HG02623 (cell line): ENCODE measurements around the gene TMEM11.

ENCODE experiments used
- ATAC-seq: cut with Tn5 transposase; IDR thresholded peaks from one replicate; pipeline ENCODE4 v1.9.1; 2021; ENCODE audit warnings: moderate library complexity; ENCODE audit not compliant: unreplicated experiment

TMEM11 gene

DNA sequence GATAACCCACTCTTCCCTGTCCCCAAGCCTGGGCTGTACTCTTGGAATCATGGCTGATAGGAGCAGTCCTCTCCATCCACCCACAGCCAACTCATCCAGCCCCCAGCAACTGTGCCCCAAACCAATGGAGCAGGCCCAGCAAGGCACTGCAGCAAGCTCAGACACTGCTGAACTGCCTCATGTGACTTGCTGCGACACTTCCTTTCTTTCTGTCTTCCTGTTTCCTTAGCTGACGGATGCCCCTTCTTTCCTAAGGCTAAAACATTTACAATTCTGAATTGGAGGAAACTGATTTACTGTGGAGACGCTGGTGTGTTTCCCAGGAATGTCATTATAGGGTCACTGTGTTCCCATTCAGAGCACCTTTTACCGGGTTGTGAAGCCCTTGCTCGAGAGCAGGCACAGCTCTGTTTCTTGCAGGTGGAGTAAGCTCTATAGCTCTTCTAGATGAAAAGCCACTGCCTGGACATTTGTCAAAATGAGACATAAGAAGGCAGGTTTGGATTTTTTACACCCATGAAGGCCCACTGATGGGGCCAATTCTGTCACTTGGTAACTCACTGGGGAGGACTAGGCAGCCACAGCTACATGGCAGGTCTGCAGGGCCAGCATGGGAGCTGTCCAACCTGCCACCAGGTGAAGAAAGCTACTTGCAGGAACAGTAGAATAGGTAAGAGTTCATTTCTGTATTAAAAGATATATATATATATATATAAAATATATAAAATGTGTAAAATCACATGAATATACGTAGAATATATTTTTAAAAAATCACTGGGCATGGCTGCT, 27.4 kb downstream of the TMEM11 start:
- no peak for ATAC-seq

DNA sequence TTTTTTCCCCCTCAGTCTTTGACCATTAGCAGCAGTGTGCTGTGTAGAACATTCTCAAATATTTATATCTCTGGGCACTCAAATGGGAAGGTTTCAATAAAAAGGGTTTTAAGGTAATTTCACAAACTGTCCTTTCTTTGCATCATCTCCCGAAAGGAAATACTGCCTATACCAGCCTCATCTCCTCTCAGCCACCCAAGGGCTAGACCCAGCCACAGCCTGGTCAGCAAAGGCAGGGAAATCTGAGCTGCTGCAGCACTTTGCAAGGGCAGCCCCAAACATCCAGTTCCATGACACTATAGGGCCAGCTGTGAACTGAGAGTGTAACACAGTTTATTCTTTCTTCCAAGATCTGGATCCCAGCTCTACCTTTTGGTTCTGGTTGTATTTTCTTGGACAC, 28.9 kb downstream of the TMEM11 start:
- no peak for ATAC-seq

DNA sequence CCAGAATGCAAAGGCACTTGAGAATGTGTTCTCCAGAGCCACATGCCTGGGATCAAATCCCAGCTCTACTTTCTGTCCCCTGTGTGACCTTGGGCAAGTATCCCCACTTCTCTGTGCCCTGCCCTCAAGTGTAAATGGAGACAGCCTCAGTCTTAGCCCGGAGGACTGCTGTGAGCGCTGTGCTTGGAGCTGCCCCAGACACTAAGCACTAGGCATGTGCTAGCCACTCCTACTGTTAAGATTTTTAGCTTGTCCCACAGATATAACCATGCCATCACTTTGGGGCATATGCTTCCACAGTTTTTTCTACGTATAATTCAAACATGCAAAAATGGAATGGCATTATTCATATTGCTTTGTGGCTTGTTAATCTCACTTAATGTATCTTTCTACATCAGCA, 29.4 kb downstream of the TMEM11 start:
- no peak for ATAC-seq

DNA sequence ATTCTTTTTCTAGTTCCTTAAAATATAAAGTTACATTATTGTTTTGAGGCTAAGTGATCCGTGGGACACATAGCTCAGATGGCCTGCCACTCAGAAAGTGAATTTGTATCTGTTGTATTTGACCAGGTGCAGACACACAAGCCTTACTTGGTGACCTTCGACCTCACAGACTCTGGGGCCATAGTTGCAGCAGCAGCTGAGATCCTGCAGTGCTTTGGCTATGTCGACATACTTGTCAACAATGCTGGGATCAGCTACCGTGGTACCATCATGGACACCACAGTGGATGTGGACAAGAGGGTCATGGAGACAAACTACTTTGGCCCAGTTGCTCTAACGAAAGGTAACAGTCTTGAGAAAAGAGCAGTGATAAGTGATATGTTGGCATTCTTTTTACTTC, 30.5 kb downstream of the TMEM11 start:
- ATAC-seq = no peak

DNA sequence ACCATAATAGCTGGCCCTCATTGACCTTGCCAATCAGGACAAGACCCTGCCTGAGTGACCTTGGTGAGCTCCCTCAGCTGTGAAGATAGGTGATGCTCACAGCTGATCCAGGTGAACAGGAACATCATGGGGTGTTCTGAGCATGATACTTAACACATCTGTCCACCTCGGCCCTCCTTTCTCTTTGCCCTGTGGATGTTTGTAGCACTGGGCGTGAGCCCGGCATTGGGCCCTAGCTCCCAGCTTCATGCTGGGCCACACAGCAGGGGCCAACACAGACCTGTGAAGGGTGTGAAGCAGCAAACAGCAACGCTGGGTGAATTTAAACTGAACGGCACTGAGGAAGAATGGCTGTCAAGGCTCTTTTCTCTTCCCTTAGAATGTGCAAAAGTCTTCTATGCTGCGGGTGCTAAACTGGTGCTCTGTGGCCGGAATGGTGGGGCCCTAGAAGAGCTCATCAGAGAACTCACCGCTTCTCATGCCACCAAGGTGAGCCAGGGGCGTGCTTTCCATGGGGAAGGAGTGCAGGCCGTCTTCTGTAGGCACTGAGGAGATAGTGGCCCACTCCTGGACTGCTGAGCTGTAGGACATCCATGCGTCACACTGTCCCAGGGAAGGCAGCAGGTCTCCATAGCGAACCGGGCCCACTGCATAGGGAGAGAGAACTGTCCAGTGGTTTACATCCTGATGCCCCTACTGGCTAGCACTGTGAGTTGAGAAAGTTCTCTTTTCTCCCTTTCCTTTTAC, 35.9 kb downstream of the TMEM11 start:
- ATAC-seq = no peak

DNA sequence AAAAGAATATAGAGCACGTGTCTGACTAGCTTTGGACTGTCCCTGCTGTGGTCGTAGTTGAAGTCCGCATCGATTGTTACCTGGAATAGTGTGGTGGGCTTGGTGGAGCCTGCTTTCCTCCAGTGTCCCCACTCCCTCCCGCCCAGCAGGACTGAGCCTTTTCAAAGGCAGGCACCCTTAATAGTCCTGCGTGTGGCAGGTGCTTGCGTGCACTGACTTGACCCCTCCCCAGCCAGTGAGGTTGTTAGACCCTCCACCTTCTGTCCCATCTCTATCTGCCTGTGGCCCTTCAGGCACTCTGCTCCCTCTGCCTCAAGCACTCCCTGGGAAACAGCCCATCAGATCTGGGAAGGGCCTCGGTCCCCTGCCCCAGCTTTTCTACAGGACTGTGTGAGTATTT, 36.6 kb downstream of the TMEM11 start:
- no peak for ATAC-seq

DNA sequence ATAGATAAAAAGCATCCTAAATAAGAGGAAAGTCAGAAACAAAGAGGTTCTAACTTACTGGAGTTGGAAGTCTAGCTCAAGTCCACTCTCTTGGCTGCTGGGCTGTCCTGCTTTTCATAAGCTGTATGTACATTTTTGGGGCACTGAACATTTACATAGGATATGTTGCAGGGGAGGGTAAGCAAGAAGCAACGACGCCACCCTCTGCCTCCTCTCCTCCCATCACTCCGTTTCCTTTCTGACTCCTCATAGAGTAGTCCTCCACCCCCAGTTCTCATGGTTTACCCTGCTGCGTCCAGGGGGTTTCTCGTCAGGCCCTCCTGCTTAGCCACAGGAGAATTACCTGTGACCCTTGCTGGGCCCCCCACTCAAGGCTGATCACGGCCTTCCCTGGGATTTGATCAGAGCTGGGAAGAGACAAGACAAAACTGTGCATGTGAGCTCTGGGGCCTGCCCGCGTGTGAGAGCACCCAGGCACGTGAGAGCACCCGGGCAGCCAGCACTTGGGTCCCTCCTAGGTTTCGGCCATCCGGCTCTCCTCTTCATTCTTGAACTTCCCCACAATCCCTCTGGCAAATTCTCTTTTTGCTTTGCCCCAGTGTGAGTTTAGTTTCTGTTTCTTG, 37.1 kb downstream of the TMEM11 start:
- no peak for ATAC-seq

DNA sequence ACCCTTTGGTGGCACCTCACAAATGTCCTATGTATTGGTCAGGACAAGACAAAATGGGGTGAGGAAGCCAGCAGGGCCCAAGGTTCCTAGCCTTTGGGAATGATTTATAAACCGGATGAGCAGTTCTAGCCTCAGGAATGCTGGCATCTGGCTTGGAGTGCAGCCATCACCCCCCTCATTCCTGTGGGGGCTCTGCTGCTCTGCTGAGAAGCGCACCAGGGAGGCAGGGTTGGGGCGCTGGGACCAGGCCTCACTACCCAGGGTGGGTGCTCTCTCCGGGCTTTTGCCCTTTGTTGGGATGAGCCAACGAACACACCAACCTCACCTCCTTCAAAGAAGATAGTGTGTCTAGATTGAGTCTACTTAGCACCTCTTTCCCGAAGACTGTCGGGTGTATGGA, 39.2 kb downstream of the TMEM11 start:
- ATAC-seq = no peak

DNA sequence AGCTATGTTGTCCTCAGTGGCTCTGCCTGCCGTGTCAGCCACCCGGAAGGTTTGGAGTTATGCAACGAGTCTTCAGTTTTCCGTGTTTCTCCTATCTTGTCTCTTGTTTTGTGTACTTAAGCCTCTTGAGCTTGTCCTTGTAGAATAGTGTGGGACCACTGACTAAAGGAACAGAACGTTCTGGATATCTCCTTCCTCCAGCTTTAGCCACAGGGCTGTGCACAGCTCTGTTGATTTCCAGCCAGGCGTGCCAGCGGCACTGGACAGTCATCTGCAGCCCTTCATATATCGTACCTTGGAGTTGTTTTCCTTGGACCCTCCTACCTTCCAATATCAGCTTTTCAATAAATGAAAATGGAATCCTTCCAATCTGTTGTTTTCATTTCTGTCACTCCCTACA, 39.8 kb downstream of the TMEM11 start:
- ATAC-seq = no peak

DNA sequence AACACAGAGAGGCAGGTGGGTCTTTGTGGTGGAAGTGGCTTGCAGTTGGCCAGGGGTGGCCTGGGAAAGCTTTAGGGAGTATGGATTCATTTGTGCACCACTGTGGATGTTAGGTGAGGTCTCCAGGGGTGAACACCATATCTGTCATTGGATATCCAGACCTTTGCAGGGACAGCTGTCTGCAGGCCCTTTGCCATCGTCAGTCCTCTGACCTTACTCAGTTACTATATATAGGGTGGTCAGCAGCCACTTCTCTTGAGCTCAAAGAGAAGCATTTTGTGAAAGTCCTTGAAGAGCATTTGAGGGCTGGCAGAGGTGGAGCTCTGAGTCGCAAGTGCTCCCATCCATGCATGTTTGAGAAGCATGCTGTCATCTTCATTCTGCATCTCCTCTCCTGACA, 40.4 kb downstream of the TMEM11 start:
- ATAC-seq = no peak

DNA sequence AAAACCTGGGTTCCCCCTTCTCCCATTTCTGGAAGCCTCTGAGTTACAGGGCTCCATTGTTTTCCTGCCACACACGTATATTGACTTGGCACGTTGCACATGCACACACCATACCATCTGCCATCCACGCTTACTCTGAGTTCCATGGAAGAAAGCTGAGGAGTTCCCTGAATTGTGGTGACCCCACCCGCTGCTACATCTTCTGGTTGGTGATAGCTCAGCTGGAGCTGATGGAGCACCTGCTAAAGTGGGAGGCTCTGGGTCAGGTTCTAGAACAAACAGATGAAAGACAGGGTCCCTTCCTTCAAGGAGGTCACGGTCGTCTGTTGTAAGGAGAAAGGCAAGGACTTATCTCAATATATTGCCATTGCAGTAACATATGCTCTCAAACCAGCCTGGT, 41.1 kb downstream of the TMEM11 start:
- ATAC-seq = no peak

DNA sequence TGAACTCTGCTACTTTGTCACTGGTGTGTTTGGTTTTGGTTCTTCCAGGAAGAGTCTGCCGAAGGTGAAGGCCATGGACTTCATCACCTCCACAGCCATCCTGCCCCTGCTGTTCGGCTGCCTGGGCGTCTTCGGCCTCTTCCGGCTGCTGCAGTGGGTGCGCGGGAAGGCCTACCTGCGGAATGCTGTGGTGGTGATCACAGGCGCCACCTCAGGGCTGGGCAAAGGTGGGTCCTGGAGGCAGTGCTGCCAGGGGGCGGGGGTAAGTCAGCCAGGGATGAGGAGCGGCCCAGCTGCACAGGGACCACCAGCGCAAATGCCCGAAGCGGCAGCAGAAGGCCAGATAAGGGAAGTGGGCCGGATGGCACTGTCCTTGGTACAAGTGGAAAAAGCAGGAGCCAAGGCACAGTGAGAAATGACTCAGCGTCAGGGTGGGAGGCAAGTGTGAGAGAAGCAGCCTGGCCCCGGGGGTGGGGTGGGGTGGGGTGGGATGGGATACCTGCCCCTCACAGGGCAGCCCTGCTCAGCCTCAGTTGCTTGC, 41.9 kb downstream of the TMEM11 start:
- ATAC-seq = no peak

DNA sequence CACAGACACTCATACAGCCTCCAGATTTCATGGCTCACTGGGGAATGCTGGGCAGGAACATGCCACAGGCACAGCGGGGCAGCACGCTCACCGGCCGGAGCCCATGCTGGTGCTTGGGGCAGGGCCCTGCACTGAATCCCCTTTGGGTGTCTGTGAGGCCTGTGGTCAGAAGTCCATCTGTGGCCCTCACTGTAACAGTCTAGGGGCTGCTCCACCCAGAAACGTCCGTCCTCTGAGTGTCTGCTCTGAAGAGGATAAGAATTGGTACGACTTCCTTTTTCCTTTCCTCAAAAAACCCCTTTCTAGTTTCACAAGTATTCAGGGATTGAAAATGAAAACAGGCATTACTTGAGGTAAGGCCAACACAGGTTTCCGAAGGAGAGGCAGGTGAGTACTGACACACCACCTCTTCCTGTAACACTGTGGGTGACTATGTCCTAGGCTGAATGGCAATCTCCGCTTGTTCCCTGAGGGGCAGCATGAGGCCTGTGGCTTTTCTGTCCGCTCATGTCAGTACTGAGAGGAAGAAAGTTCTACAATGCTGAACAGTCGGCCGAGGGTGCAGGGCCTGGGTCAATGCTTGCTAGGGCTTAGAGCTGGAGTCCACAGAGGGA, 42.5 kb downstream of the TMEM11 start:
- no peak for ATAC-seq

DNA sequence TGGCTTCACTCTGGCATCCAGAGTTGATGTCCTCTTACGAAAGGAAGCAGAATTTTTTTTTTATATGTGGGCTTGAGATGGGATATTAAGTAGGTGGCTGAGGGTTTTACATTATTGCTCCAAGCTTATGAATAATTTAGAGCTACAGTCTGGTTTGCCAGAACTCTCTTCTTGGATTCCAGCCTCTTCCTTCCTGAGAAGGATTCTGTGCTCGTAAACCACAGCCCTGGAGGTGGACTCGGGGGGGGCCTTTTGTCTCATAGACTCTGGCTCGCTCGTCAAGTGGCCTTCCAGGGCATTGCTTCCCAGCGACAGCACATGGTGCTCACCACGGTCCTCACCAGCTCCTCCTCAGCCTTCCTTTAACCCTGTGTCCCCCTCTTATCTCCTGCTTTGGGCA, 43.2 kb downstream of the TMEM11 start:
- ATAC-seq = no peak

DNA sequence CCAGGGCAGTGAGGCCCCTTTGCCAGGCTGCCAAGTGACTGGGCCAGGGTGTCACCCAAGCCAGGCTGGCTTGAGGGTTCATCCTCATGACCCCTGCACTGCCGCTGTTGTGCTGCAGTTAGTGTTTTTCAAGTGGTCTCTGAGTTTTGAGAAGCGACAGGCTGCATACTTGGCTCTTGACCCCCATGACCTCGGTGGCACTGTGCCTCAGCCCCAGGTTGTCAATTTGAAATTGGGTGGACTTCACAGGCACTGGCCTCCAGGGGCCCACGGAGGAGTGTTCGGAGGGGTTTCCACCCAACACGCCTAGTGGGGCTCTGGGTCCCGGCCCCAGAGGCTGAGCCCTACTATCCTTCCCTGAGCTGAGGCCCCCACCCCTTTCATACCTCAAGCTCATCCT, 44.5 kb downstream of the TMEM11 start:
- no peak for ATAC-seq

DNA sequence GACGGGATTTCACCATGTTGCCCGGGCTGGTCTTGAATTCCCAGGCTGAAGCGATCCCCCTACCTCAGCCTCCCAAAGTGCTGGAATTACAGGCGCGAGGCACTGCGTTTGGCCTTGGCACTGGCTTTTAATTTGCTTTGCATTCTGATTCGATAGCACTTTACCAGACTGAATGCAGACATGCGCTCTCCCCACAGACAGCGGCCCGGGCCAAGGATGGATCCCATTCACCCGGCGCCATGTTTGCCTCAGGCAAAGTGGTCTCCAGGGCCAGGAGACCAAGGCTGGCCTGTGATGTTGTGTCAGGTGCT, 45.5 kb downstream of the TMEM11 start:
- ATAC-seq = no peak

DNA sequence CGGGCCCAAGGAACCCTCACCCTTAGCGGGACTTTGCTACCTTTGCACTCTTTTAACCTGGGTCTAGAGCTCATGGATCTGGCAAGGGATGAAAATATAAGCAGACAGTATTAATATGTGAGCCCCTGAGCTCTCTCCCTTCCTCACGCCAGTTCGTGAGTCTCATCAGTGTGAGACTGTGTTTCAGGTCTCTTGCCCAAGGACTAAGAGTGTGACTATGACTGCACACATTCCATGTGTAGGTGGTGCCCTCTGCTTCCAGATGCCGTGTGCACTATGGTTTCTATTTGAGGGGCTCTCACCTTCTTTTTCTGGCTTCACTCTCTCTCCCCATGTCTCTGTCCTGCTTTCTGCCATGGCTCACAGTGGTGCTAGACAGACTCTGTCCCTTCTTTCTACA, 46.7 kb downstream of the TMEM11 start:
- ATAC-seq = no peak

DNA sequence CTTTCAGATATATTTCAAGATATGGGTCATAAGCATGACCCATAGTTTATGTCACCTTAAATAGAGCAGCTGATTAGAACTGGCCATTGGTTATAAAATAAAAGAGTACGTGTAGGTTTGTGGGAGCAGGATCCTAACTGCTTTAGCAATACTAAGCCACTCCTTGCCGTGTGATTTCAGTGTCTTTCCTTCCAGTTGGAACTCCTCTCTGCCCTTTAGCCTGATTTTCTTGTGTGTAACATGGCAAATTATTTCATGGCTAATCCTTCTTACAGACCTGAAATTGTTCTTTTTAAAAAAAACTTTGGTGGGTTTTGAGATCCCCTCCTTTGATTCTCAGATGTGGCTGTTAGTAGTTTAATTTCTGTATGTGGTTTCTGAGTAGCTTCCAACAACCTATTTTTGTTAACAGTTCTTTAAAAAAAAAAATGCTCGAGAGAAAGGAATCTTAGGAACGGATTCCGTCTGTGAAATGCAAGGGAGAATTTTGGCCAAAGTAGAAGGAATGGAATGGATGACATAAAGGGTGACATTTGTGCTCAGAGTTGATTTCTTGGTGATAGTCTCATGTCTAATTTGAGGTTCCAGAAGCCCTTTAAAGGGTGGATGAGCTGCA, 47.3 kb downstream of the TMEM11 start:
- no peak for ATAC-seq

DNA sequence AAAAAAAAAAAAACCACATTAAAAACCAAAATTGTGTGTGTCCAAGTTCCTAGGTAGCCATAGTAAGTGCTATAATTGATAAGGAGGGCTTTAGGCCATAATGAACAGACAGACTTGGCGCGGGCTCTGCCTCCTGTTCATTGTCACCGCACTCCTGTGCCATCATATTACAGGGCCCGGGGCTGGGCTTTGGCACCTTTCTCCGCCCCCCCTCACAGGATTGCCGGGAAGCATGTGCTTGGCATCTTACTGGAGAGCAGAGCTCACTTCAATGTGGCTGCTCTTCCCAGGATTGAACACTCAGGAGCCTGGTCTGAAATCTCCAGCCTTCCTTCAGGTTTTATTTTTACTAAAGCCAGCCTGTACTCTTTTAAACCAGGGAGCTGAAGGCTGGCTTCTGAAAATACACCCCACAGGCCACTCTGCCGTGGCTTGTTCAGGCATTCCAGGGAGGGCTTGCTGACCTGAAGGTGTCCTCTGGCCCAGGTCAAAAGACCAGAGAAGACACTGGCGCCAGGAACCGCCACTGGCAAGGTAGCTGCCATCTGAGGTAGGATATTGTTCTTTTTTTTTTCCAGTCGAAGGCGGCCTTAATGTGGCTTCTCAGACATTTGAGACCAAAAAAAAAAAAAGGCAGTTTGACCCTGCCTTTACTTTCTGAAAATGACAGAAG, 47.9 kb downstream of the TMEM11 start:
- no peak for ATAC-seq

DNA sequence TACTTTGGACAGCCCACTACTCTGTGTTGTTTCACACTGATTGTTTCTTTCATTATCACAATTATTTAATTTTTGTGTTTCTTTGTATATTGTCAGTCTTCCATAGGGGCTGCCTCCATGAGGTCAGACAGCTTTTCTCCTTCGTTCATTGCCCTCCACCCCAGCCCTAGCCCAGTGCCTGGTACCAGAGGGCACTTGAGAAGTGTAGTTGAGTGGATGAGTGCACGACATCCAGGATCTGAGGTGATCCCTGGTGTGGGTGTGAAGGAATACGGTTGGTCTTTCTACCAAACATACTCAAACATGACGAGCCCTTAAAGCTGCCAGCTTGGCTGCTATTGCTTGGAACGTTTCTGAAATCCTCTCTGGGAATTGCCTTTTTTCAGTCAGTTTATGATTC, 49.3 kb downstream of the TMEM11 start:
- no peak for ATAC-seq

DNA sequence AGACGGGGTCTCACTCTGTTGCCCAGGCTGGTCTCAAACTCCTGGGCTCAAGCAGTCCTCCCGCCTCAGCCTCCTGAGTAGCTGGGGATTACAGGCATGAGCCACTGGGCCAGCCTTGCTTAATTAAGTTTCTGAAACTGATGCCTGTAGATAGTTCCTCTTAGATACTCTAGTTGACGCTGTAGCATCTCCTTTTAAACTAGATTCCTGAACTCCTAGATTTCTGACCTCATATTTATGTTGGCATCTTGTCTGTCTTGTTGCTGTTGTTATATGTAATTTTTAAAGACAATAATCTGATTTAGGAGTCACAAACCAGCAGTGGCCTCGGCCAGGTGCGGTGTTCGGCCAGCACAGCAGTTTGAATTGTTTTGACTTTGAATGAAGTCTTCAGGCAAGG, 49.7 kb downstream of the TMEM11 start:
- ATAC-seq = no peak
